Hematopoietic multipotent progenitor cell treated with erythropoietin and hydrocortisone succinate and interleukin-3 and kit ligand, for 4 days (in vitro differentiated cells): ENCODE data around the gene ZP2.
"Not testable (repeated sequence)": the region's sequence is repeated elsewhere in the genome, so short reads cannot be mapped to it uniquely, and the experiment has no call there.

Experiments
- DNase-seq: peaks from one replicate; pipeline ENCODE4 v3.0.0-alpha.2; 2015

ZP2 gene

GRCh38 chr16:21170116-21170515 lies 41.3 kb downstream of the ZP2 start:
- not testable (repeated sequence) for DNase-seq

DNA sequence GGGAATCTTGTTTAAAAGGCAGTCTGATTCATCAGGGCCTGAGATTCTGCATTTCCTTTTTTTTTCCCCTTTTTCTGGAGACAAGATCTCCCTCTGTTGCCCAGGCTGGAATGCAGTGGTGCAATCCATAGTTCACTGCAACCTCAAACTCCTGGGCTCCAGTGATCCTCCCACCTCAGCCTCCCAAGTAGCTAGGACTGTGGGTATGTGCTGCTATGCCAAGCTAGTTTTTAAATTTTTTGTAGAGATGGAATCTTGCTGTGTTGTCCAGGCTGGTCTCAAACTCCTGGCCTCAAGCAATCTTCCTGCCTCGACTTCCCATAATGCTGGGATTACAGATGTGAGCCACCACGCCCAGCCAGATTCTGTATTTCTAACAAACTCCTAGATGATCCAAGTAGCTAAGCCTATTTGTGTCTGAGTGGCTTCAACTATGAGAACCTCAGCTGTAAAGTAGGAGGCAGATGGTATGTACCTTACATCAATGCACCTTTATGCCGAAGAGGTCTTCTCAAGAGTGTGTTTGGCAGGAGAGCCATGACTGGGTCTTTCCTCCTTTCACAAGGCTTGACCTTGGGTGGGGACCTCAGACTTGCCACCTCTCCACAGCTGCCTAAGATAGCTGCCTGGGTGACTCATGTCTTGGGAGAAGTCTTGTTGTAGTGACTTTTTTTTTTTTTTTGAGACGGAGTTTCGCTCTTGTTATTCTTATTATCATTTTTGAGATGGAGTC lies 42.0 kb downstream of the ZP2 start:
- peak; percentile 39 for DNase-seq

DNA sequence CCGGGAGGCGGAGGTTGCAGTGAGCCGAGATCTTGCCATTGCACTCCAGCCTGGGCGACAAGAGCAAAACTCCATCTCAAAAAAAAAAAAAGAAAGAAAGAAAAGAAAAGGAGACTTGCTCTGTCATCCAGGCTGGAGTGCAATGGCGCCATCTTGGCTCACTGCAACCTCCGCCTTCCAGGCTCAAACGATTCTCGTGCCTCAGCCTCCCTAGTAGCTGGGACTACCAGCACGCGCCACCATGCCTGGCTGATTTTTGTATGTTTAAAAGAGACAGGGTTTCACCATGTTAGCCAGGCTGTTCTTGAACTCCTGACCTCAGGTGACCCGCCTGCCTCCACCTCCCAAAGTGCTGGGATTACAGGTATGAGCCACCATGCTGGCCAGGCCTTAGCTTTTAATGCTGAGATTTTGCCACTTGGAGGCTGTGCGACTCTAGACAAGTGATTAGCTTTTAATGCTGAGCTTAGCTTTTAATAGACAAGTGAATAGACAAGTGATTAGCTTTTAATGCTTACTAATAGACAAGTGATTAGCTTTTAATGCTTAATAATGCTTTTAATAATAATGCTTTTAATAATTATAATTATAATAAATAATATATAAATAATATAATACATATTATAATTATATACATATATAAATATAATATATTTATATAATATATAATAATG lies 43.3 kb downstream of the ZP2 start:
- no peak for DNase-seq

DNA sequence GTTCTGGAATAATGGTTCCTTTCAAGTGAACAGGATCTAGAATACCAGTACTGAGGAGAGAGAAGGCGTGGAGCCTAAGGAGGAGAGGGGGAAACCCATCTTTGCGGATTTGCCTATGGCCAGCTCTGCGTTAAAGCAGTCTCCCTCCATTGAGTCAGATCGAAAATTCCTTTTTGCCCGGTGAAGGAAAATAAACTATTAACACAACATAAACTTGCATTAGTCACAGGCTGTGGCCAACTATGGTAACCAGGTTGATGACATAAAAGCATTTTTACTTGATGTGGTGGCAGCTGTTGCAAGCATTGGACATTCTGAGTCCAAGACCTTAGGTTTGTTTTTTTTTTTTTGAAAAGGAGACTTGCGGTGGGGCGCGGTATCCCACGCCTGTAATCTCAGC lies 44.0 kb downstream of the ZP2 start:
- no peak for DNase-seq

DNA sequence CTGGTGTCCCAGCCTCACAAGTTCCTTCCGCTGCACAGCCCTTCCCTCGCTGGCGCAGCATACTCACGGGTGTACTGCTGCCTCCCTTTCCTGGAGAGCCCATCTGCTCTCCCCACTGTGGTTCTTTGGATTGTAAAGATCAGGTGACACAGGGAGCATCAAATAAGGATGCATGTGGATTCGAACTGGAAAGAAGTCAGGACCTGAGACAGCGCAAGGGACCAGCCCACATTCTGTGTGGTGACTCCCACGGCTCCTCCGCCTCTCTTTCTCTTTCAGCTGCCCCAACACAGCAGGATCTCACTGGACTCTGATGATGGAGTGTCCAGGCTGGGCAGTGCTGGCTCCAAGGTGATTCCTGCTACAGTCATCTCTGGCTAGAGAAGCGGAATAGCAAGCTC lies 44.8 kb downstream of the ZP2 start:
- DNase-seq: no peak

GRCh38 chr16:21164521-21165168 lies 46.7 kb downstream of the ZP2 start:
- no peak for DNase-seq

GRCh38 chr16:21163576-21163975 lies 47.8 kb downstream of the ZP2 start:
- DNase-seq: no peak

DNA sequence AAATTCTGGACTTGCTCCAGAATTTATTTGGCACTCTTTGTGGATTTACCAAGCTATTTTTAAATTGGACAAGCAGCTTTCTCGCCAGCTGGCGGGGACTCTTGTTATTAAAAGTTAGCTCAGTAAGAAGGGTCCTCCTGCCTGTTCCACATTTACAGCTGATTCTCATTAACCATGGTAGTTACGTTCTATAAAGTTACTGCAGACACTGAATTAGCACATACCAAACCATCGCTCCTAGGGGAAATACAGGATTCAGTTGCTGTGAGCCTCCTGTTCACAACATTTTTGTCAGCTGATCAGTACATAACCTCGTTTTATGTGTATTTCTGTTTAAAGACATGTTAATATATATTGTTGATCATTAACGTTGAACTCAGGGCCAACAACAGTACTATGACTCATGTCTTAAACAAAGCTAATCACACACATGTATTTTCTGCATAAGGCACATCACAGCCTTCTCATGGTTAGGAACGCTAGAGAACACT lies 48.7 kb downstream of the ZP2 start:
- no peak for DNase-seq

DNA sequence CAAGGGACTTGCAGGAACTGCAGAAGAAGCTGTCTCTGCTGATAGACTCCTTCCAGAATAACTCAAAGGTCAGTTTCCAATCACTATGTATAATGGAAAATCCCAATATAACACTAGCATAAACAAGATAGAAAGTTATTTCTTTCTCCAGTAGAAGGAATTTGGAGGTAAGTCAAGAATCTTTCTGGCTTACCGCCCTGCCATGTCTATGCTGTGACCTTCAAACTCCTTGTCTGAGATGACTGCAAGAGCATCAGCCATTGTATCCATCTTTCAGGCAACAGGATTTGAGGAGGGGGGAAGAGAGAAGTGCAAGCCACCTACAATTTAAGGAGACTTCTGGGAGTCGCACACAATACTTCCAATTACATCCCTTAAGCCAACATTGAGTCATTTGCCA lies 50.2 kb downstream of the ZP2 start:
- DNase-seq: no peak

GRCh38 chr16:21160276-21160675 lies 51.1 kb downstream of the ZP2 start:
- no peak for DNase-seq

- peak; percentile 39 for DNase-seq
Measured at GRCh38 chr16:21159281-21159951, 52.0 kb downstream of the ZP2 start.

DNA sequence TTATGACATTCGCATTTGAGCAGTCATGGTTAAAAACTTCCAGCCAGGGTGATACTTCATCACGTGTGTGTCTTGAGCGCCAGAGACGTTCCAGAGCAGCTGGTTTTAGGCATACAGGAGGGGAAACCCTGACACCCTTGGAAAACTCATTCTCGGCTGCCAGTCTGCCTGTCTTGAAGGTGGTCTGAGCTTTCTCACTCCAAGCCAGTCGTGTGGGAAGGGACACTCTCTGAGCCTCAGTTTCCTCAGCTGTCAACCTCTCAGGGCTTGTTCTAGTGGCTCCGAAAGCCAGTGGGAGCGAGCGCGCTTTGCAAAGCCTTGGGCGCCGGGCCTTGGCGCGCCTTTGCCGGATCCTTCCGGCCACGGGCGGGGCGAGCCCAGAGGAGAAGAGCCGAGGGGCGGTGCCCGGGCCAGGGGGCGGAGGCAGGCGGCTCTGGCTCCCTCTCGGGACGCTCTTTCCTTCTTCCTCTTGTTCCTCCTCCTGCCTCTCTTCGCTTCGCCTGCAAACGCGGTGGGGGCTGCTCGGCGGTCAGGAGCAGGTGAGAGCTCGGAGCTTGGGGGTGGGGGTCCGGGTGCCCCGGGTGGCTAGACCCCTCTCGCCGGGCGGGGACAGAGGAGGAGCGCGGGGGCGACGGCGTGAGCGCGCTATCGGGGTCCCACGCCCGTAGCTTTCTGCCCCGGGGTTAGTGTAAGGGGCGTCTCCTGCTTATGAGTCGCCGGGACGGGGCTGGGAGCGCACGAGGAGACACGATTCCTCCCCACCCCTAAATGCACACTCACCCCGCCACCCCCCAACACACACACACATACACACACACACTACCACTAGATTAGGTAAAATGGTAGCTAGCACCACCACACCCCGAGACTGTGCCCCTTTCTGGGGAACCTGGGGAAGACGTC lies 52.9 kb downstream of the ZP2 start, which contains the start of gene LDAF1:
LDAF1 (plus strand) TSS at position 467 of the 903 bp plus-strand sequence. CDS start 2,509 bp downstream, outside the sequence.
- DNase-seq: peak; percentile 94

- DNase-seq: no peak
Measured at GRCh38 chr16:21157632-21158031, 53.7 kb downstream of the ZP2 start.

GRCh38 chr16:21156767-21157467 lies 54.5 kb downstream of the ZP2 start:
- peak; percentile 55 for DNase-seq

DNA sequence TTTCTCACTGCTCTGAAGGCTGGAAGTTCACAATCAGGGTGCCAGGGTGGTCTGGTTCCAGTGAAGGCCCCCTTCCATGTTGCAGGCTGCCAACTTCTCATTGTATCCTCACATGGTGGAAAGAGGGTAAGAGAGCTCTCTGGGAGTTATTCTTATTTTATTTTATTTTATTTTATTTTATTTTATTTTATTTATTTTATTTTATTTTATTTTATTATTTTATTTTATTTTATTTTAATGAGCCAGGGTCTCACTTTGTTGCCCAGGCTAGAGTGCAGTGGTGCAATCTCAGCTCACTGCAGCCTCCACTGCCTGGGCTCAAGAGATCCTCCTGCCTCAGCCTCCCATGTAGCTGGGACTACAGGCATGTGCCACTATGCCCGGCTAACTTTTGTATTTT lies 55.4 kb downstream of the ZP2 start:
- DNase-seq: not testable (repeated sequence)

- DNase-seq: not testable (repeated sequence)
Measured at GRCh38 chr16:21153124-21153729, 58.1 kb downstream of the ZP2 start.

DNA sequence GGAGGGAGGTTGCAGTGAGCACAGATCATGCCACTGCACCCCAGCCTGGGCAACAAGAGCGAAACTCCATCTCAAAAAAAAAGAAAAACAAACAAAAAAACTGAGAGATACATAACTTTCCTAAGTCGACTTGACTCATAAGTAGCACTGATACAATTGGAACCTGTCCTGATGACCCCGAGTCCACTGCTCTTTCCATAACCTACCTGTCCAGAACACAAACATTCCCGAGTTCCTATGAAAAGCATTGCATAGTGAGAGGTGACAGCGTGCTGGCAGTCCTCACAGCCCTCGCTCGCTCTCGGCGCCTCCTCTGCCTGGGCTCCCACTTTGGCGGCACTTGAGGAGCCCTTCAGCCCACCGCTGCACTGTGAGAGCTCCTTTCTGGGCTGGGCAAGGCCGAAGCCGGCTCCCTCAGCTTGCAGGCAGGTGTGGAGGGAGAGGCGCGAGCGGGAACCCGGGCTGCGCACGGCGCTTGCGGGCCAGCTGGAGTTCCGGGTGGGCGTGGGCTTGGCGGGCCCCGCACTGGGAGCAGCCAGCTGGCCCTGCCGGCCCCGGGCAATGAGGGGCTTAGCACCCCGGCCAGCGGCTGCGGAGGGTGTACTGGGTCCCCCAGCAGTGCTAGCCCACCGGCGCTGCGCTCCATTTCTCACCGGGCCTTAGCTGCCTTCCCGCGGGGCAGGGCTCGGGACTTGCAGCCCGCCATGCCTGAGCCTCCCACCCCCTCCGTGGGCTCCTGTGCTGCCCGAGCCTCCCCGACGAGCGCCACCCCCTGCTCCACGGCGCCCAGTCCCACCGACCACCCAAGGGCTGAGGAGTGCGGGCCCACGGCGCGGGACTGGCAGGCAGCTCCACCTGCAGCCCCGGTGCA lies 59.0 kb downstream of the ZP2 start:
- DNase-seq: not testable (repeated sequence)

DNA sequence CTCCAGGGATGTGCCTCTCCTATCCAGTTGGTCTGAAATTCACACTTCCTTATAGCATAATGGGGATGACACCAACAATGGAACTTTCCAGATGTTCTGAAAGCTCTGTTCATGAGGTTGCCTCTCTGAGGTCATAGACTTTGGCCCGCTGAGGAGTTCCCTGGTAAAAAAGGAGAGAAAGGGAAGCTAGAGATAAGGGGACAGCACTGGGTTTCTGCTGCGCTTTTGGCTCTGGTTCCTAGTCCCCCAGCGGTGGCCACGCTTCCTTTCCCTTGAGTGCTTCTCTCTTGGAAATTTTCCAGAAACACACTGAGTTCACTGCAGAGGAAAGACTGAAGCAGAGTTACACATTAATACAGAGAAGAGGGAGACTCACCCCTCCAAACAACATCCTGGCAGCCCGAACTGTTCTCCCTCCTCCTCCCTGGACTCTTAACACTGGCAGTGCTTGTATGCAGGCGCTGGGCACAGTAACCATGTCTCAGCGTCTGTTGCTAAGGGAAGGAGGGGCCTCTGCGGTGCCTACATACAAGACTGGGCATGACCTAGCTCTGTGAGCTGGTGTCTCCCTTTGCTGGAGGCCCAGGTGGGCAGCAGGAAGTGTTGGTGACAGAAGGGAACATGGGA lies 60.9 kb downstream of the ZP2 start, which contains the start of gene DNAH3:
DNAH3 (minus strand) TSS at position 472 of the 627 bp plus-strand sequence. CDS start 527 bp downstream, outside the sequence.
- peak; percentile 70 for DNase-seq
